ENCODE measurements around the gene TM7SF2.

The TM7SF2 gene

GRCh38 chr11:65111744-65112545, at the start of gene TM7SF2:
TSS of gene TM7SF2 (plus strand) at chr11:65111872. CDS start at chr11:65112016, 144 bp downstream.
- DNase-seq = peak; percentile 66

- DNase-seq = no peak
Measured at GRCh38 chr11:65063532-65063931, 48.1 kb upstream of the TM7SF2 start.

- no peak for DNase-seq
Measured at GRCh38 chr11:65064847-65065240, 46.8 kb upstream of the TM7SF2 start.

- no peak for DNase-seq
Measured at GRCh38 chr11:65065851-65066250, 45.8 kb upstream of the TM7SF2 start.

- DNase-seq = no peak
Measured at GRCh38 chr11:65066315-65066714, 45.4 kb upstream of the TM7SF2 start.

GRCh38 chr11:65066805-65067291, 44.8 kb upstream of the TM7SF2 start:
- DNase-seq = no peak

- no peak for DNase-seq
Measured at GRCh38 chr11:65067446-65067845, 44.2 kb upstream of the TM7SF2 start.

GRCh38 chr11:65069217-65069616, 42.5 kb upstream of the TM7SF2 start:
- DNase-seq = no peak

- no peak for DNase-seq
Measured at GRCh38 chr11:65071907-65072630, 39.6 kb upstream of the TM7SF2 start.

- no peak for DNase-seq
Measured at GRCh38 chr11:65072631-65072966, 39.1 kb upstream of the TM7SF2 start.

- peak; percentile 16 for DNase-seq
Measured at GRCh38 chr11:65077451-65077850, 34.2 kb upstream of the TM7SF2 start.

- DNase-seq = no peak
Measured at GRCh38 chr11:65078151-65078550, 33.5 kb upstream of the TM7SF2 start.

- no peak for DNase-seq
Measured at GRCh38 chr11:65078786-65079342, 32.8 kb upstream of the TM7SF2 start.

GRCh38 chr11:65083134-65083833, 28.4 kb upstream of the TM7SF2 start:
- DNase-seq = no peak

GRCh38 chr11:65083834-65084597, 27.7 kb upstream of the TM7SF2 start, which contains the start of the genes CDCA5 and ZFPL1:
TSS of gene CDCA5 (minus strand) at chr11:65084040. CDS start at chr11:65083978, 62 bp downstream.
TSS of gene ZFPL1 (plus strand) at chr11:65084222. CDS start at chr11:65084699, 477 bp downstream.
- DNase-seq = peak; percentile 63

GRCh38 chr11:65084598-65085375, 26.9 kb upstream of the TM7SF2 start:
- no peak for DNase-seq

- DNase-seq = no peak
Measured at GRCh38 chr11:65085446-65085845, 26.2 kb upstream of the TM7SF2 start.

- no peak for DNase-seq
Measured at GRCh38 chr11:65086809-65087208, 24.9 kb upstream of the TM7SF2 start.

GRCh38 chr11:65087216-65087615, 24.5 kb upstream of the TM7SF2 start:
- no peak for DNase-seq

- DNase-seq = no peak
Measured at GRCh38 chr11:65087827-65088226, 23.8 kb upstream of the TM7SF2 start.

- DNase-seq = no peak
Measured at GRCh38 chr11:65089621-65090020, 22.1 kb upstream of the TM7SF2 start.
